NCI-H524 treated with DMSO at 0.1 percent for 48 hours (cell line): Measurements from ENCODE around the gene AFG1L.
"Not testable (repeated sequence)": the region's sequence is repeated elsewhere in the genome, so short reads cannot be mapped to it uniquely, and the experiment has no call there.

Source experiments
- DNase-seq: peaks from one replicate; lab custom pipeline; 2025; lab: John Stamatoyannopoulos, UW

Gene AFG1L

GRCh38 chr6:108291091-108291490, 3.8 kb upstream of the AFG1L start:
- no peak for DNase-seq

GRCh38 chr6:108292561-108292960, 2.3 kb upstream of the AFG1L start:
- not testable (repeated sequence) for DNase-seq

GRCh38 chr6:108293527-108294296, 1.1 kb upstream of the AFG1L start:
- DNase-seq, result no peak

- no peak for DNase-seq
Measured at GRCh38 chr6:108294297-108294726, 542 bp upstream of the AFG1L start.

- DNase-seq, result no peak
Measured at GRCh38 chr6:108295676-108296075, 822 bp downstream of the AFG1L start.

GRCh38 chr6:108302386-108302785, 7.5 kb downstream of the AFG1L start:
- no peak for DNase-seq

- DNase-seq, result no peak
Measured at GRCh38 chr6:108304646-108305045, 9.8 kb downstream of the AFG1L start.

- DNase-seq, result not testable (repeated sequence)
Measured at GRCh38 chr6:108308641-108309040, 13.8 kb downstream of the AFG1L start.

GRCh38 chr6:108309844-108310243, 15.0 kb downstream of the AFG1L start:
- DNase-seq, result no peak

- no peak for DNase-seq
Measured at GRCh38 chr6:108312605-108313004, 17.8 kb downstream of the AFG1L start.

GRCh38 chr6:108321253-108321747, 26.4 kb downstream of the AFG1L start:
- DNase-seq, result no peak

GRCh38 chr6:108322728-108323127, 27.9 kb downstream of the AFG1L start:
- DNase-seq, result no peak

- no peak for DNase-seq
Measured at GRCh38 chr6:108323710-108324466, 29.0 kb downstream of the AFG1L start.

- DNase-seq, result not testable (repeated sequence)
Measured at GRCh38 chr6:108330221-108330785, 35.4 kb downstream of the AFG1L start.

- no peak for DNase-seq
Measured at GRCh38 chr6:108330806-108331205, 36.0 kb downstream of the AFG1L start.

- no peak for DNase-seq
Measured at GRCh38 chr6:108331982-108332381, 37.1 kb downstream of the AFG1L start.

GRCh38 chr6:108336971-108337370, 42.1 kb downstream of the AFG1L start:
- no peak for DNase-seq

GRCh38 chr6:108337721-108338120, 42.9 kb downstream of the AFG1L start:
- no peak for DNase-seq

- DNase-seq, result no peak
Measured at GRCh38 chr6:108341372-108341771, 46.5 kb downstream of the AFG1L start.

GRCh38 chr6:108343894-108344293, 49.0 kb downstream of the AFG1L start:
- DNase-seq, result no peak

GRCh38 chr6:108348655-108349349, 53.9 kb downstream of the AFG1L start:
- DNase-seq, result no peak

- no peak for DNase-seq
Measured at GRCh38 chr6:108350528-108350927, 55.7 kb downstream of the AFG1L start.
